Activated T-helper 2 cell treated with anti-CD3 and anti-CD28 coated beads, Interferon-gamma antibody, Interleukin-2, Interleukin-4, amounts not matched to agents 10 μg/mL and 5 μg/mL and 100 μg/mL, durations not matched to agents 14 hours and 24 hours and 36 hours (primary cell): ENCODE data around the gene WDR19. TPM values are rescaled to one million over a fixed set of nuclear protein-coding genes. Genes with fewer than 3 reads are reported as not detected.
"Not testable (repeated sequence)": the region's sequence is repeated elsewhere in the genome, so short reads cannot be mapped to it uniquely, and the experiment has no call there.

Experiments
- DNase-seq: peaks from one replicate; pipeline ENCODE4 v3.0.0; 2021; ENCODE audit warnings: low spot score
- H3K27ac Mint-ChIP-seq: one replicate; pipeline ENCODE4 v1.8.0; 2021; ENCODE audit warnings: mixed read lengths
- H3K27me3 Mint-ChIP-seq: one replicate; pipeline ENCODE4 v1.8.0; 2021; ENCODE audit warnings: low read depth, mixed read lengths
- H3K36me3 Mint-ChIP-seq: one replicate; pipeline ENCODE4 v1.8.0; 2021; ENCODE audit warnings: low read depth, mixed read lengths
- H3K4me1 Mint-ChIP-seq: one replicate; pipeline ENCODE4 v1.8.0; 2021; ENCODE audit warnings: low read depth, mixed read lengths
- H3K4me3 Mint-ChIP-seq: one replicate; pipeline ENCODE4 v1.8.0; 2021; ENCODE audit warnings: low read depth, mild to moderate bottlenecking, moderate library complexity, mixed read lengths
- H3K9me3 Mint-ChIP-seq: one replicate; pipeline ENCODE4 v1.8.0; 2021; ENCODE audit warnings: mixed read lengths
- intact Hi-C: fragments of 100-400 bp; cut with micrococcal nuclease; formaldehyde crosslinking; loops from one replicate; pipeline ENCODE4 v1.15.1; 2023
- total RNA-seq: library from RNA; stranded (reverse); gene quantifications from 2 replicates; pipeline ENCODE4 v1.2.3, GENCODE V29; 2022

WDR19 gene
- total RNA-seq, 1 donor from 2014 or later, result 8.9 TPM

- H3K27ac Mint-ChIP-seq, H3K4me1 Mint-ChIP-seq, H3K9me3 Mint-ChIP-seq, H3K4me3 Mint-ChIP-seq, DNase-seq, H3K36me3 Mint-ChIP-seq, intact Hi-C loops: not testable (repeated sequence)
- peaks cover 12% of the 10 kb centered on the region for H3K27me3 Mint-ChIP-seq
Measured at GRCh38 chr4:39180629-39181028, 1.7 kb upstream of the WDR19 start.

- Mint-ChIP-seq H3K27ac (no peak overlapping the region), H3K36me3 (no peaks in the 10 kb centered on the region), H3K9me3 (no peaks in the 10 kb centered on the region), H3K4me3 (no peak overlapping the region), H3K27me3 (peaks cover 10% of the 10 kb centered on the region), H3K4me1 (peaks cover 9% of the 10 kb centered on the region)
- intact Hi-C loops, result no loop called here
- no peak for DNase-seq
Measured at GRCh38 chr4:39181520-39181904, 817 bp upstream of the WDR19 start.

- intact Hi-C loops, result no loop called here
- Mint-ChIP-seq H3K27me3 (no peaks in the 10 kb centered on the region), H3K4me3 (no peak overlapping the region), H3K4me1 (peaks cover 3% of the 10 kb centered on the region), H3K36me3 (no peaks in the 10 kb centered on the region), H3K9me3 (no peaks in the 10 kb centered on the region), H3K27ac (no peak overlapping the region)
- DNase-seq, result no peak
Measured at GRCh38 chr4:39201963-39202362, 19.6 kb downstream of the WDR19 start.

GRCh38 chr4:39204543-39204942 lies 22.2 kb downstream of the WDR19 start:
- DNase-seq, result no peak
- Mint-ChIP-seq H3K4me1 (peaks cover 3% of the 10 kb centered on the region), H3K27ac (no peak overlapping the region), H3K4me3 (no peak overlapping the region), H3K36me3 (no peaks in the 10 kb centered on the region), H3K27me3 (no peaks in the 10 kb centered on the region), H3K9me3 (no peaks in the 10 kb centered on the region)
- intact Hi-C loops, result no loop called here

GRCh38 chr4:39205000-39205399 lies 22.7 kb downstream of the WDR19 start:
- H3K36me3 Mint-ChIP-seq, result no peaks in the 10 kb centered on the region
- no peaks in the 10 kb centered on the region for H3K9me3 Mint-ChIP-seq
- H3K27me3 Mint-ChIP-seq, result no peaks in the 10 kb centered on the region
- no peak overlapping the region for H3K4me3 Mint-ChIP-seq
- H3K4me1 Mint-ChIP-seq, result peaks cover 3% of the 10 kb centered on the region
- no peak overlapping the region for H3K27ac Mint-ChIP-seq
- DNase-seq, result no peak
- intact Hi-C loops, result no loop called here

GRCh38 chr4:39205476-39205875 lies 23.1 kb downstream of the WDR19 start:
- Mint-ChIP-seq H3K36me3 (no peaks in the 10 kb centered on the region), H3K4me3 (no peak overlapping the region), H3K27ac (no peak overlapping the region), H3K9me3 (no peaks in the 10 kb centered on the region), H3K4me1 (peaks cover 3% of the 10 kb centered on the region), H3K27me3 (no peaks in the 10 kb centered on the region)
- intact Hi-C loops, result no loop called here
- DNase-seq, result no peak

GRCh38 chr4:39227906-39228305 lies 45.6 kb downstream of the WDR19 start:
- intact Hi-C loops, result no loop called here

GRCh38 chr4:39228377-39228776 lies 46.0 kb downstream of the WDR19 start:
- H3K27me3 Mint-ChIP-seq, result no peaks in the 10 kb centered on the region
- intact Hi-C loops, result no loop called here
- no peak overlapping the region for H3K27ac Mint-ChIP-seq
- no peaks in the 10 kb centered on the region for H3K4me1 Mint-ChIP-seq
- no peaks in the 10 kb centered on the region for H3K9me3 Mint-ChIP-seq
- no peak overlapping the region for H3K4me3 Mint-ChIP-seq
- H3K36me3 Mint-ChIP-seq, result no peaks in the 10 kb centered on the region
- no peak for DNase-seq

More at GRCh38 chr4:39227906-39228305, 45.6 kb downstream of the WDR19 start:
- H3K4me3 Mint-ChIP-seq, result no peak overlapping the region
- no peak for DNase-seq
- no peaks in the 10 kb centered on the region for H3K36me3 Mint-ChIP-seq
- no peaks in the 10 kb centered on the region for H3K27me3 Mint-ChIP-seq
- H3K9me3 Mint-ChIP-seq, result no peaks in the 10 kb centered on the region
- no peak overlapping the region for H3K27ac Mint-ChIP-seq
- H3K4me1 Mint-ChIP-seq, result no peaks in the 10 kb centered on the region

- no peak for DNase-seq
- Mint-ChIP-seq H3K27me3 (no peaks in the 10 kb centered on the region), H3K36me3 (no peaks in the 10 kb centered on the region), H3K9me3 (no peaks in the 10 kb centered on the region), H3K4me1 (no peaks in the 10 kb centered on the region), H3K27ac (no peak overlapping the region), H3K4me3 (no peak overlapping the region)
- intact Hi-C loops, result no loop called here
Measured at GRCh38 chr4:39230462-39230861, 48.1 kb downstream of the WDR19 start.

GRCh38 chr4:39231660-39232059 lies 49.3 kb downstream of the WDR19 start:
- Mint-ChIP-seq H3K27me3 (no peaks in the 10 kb centered on the region), H3K27ac (no peak overlapping the region), H3K4me3 (no peak overlapping the region), H3K9me3 (no peaks in the 10 kb centered on the region), H3K36me3 (no peaks in the 10 kb centered on the region), H3K4me1 (no peaks in the 10 kb centered on the region)
- DNase-seq, result no peak
- intact Hi-C loops, result no loop called here

GRCh38 chr4:39232100-39232499 lies 49.8 kb downstream of the WDR19 start:
- no peaks in the 10 kb centered on the region for H3K27me3 Mint-ChIP-seq
- H3K27ac Mint-ChIP-seq, result no peak overlapping the region
- no peak for DNase-seq
- H3K36me3 Mint-ChIP-seq, result no peaks in the 10 kb centered on the region
- H3K4me3 Mint-ChIP-seq, result no peak overlapping the region
- intact Hi-C loops, result no loop called here
- no peaks in the 10 kb centered on the region for H3K9me3 Mint-ChIP-seq
- no peaks in the 10 kb centered on the region for H3K4me1 Mint-ChIP-seq

- H3K4me1 Mint-ChIP-seq, result no peaks in the 10 kb centered on the region
- no peaks in the 10 kb centered on the region for H3K36me3 Mint-ChIP-seq
- H3K4me3 Mint-ChIP-seq, result no peak overlapping the region
- intact Hi-C loops, result no loop called here
- no peak for DNase-seq
- no peaks in the 10 kb centered on the region for H3K27me3 Mint-ChIP-seq
- H3K27ac Mint-ChIP-seq, result no peak overlapping the region
- no peaks in the 10 kb centered on the region for H3K9me3 Mint-ChIP-seq
Measured at GRCh38 chr4:39233114-39233513, 50.8 kb downstream of the WDR19 start.

GRCh38 chr4:39233783-39234182 lies 51.5 kb downstream of the WDR19 start:
- Mint-ChIP-seq H3K4me3 (no peak overlapping the region), H3K27me3 (no peaks in the 10 kb centered on the region), H3K9me3 (no peaks in the 10 kb centered on the region), H3K36me3 (no peaks in the 10 kb centered on the region), H3K4me1 (no peaks in the 10 kb centered on the region), H3K27ac (no peak overlapping the region)
- no peak for DNase-seq
- intact Hi-C loops, result no loop called here

GRCh38 chr4:39235021-39235420 lies 52.7 kb downstream of the WDR19 start:
- no peak for DNase-seq
- Mint-ChIP-seq H3K9me3 (no peaks in the 10 kb centered on the region), H3K27me3 (no peaks in the 10 kb centered on the region), H3K4me3 (no peak overlapping the region), H3K4me1 (no peaks in the 10 kb centered on the region), H3K36me3 (no peaks in the 10 kb centered on the region), H3K27ac (no peak overlapping the region)
- intact Hi-C loops, result no loop called here
